GM20431 (cell line): Measurements from ENCODE around the gene PODNL1.

ENCODE experiments used
- in situ Hi-C: fragments of 300-500 bp; cut with MseI, MboI; formaldehyde crosslinking; loops from one replicate; pipeline ENCODE4 v1.15.0; 2020; ENCODE audit warnings: low sequenced_read_pairs; ENCODE audit not compliant: unreplicated experiment

PODNL1 gene, protein sequence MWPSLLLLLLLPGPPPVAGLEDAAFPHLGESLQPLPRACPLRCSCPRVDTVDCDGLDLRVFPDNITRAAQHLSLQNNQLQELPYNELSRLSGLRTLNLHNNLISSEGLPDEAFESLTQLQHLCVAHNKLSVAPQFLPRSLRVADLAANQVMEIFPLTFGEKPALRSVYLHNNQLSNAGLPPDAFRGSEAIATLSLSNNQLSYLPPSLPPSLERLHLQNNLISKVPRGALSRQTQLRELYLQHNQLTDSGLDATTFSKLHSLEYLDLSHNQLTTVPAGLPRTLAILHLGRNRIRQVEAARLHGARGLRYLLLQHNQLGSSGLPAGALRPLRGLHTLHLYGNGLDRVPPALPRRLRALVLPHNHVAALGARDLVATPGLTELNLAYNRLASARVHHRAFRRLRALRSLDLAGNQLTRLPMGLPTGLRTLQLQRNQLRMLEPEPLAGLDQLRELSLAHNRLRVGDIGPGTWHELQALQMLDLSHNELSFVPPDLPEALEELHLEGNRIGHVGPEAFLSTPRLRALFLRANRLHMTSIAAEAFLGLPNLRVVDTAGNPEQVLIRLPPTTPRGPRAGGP

DNA sequence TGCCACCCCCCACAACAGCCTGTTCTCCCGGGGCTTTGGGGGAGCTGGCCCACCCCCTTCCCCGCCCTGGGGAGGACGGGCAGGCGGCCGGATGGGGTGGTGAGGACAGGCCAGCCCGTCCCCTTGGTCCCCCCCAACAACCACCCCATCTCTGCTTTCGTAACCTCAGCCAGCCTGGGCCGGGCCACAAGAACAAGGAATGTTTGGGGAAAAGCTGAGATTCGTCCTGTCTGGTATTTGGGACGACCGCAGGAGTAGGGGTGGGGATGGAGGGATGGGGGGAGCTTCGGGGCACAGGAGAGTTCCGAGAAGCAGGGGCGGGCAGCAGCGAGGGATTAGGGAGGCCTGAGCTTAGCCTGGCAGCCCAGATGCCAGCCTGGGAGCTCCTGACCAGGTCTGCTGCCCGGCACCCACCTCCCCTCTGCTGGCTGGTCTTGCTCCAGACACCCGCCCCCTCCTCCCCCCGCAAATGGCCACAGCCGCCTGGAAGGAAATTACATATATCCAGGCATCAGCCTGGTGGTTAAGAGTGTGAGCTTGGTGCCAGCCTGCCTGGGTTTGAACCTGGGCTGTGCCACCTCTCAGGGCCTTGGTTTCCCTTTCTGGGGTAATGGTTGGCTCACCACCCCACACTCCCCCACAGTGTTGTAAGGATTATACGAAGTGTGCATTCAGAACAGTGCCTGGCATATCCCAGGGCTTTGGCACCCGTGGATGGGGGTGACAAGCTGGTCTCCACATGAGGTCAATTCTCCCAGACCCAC lies at the start of gene PODNL1:
Gene PODNL1, minus strand, starts transcription at position 117 of the 764 bp plus-strand sequence. CDS start 236 bp downstream, outside the sequence.
- in situ Hi-C loops, result no loop called here

GRCh38 chr19:13987101-13987890 lies 49.1 kb upstream of the PODNL1 start:
- in situ Hi-C loops, result no loop called here

GRCh38 chr19:13986348-13986904 lies 48.2 kb upstream of the PODNL1 start:
- in situ Hi-C loops, result no loop called here

- in situ Hi-C loops, result no loop called here
These were observed 47.6 kb upstream of the PODNL1 start for GRCh38 chr19:13985771-13986347.

DNA sequence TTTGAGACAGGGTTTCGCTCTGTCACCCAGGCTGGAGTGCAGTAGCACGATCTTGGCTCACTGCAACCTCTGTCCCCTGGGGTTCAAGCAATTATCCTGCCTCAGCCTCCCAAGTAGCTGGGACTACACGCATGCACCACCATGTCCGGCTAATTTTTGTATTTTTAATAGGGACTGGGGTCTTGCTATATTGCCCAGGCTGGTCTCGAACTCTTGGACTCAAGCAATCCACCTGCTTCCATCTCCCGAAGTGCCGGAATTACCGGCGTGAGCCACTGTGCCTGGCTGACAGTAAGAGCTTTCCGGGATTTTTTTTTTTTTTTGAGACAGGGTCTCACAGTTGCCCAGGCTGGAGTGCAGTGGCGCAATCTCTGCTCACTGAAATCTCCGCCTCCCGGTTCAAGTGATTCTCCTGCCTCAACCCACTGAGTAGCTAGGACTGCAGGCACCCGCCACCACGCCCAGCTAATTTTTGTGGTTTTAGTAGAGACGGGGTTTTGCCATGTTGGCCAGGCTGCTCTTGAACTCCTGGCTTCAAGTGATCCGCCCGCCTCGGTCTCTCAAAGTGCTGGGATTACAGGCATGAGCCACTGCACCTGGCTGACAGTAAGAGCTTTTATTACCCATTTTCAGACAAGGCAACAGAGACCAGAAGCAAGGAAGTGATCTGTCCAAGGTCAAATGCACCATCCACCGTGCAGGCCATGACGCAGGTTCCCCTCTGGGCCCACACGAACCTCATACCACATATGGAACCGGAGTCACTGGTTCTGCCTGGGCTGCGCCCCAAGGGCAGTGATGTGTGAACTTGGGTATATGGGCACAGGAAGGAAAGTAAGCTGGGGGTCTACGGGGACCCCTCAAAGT lies 46.9 kb upstream of the PODNL1 start:
- in situ Hi-C loops, result no loop called here

- in situ Hi-C loops, result no loop called here
These were observed 46.0 kb upstream of the PODNL1 start for GRCh38 chr19:13984186-13984585.

GRCh38 chr19:13983213-13983889 lies 45.1 kb upstream of the PODNL1 start:
- in situ Hi-C loops, result no loop called here

DNA sequence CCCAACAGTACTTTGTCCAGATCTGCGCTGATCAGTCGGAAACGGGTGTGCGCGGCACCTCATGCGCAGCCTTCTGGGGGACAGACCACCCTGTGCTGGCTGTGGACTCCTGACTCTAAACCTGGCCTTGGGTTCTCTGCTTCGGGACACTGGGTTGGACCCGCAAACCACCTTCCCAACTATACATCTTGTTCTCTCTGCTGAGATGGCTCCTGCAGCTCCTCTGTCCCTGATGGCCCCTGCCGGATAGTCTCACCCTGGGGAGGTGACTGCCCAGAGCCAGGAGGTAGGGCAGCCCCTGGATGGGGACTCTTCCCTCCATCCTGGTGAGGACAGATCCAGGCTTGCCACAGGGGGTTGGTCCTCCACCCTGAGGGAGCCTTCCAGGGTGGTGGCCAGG lies 44.6 kb upstream of the PODNL1 start:
- in situ Hi-C loops, result no loop called here

- in situ Hi-C loops, result no loop called here
These were observed 43.8 kb upstream of the PODNL1 start for GRCh38 chr19:13981988-13982501.

DNA sequence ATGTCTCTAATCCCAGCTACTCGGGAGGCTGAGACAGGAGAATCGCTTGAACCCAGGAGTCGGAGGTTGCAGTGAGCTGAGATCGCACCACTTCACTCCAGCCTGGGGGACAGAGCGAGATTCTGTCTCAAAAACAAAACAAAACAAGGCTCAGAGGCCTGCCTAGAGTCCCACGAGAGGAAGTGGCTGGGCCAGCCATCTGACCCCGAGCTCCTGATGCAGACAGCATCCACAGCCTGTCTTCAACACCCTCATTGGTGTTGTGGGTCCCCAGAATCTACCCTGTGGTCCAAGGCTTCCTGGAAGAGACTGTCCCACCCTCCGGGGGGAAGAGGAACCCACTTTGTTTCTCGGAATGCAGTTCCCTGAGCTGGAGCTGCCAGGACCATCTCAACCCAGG lies 43.2 kb upstream of the PODNL1 start:
- in situ Hi-C loops, result no loop called here

GRCh38 chr19:13981021-13981420 lies 42.8 kb upstream of the PODNL1 start:
- in situ Hi-C loops, result no loop called here

GRCh38 chr19:13980340-13980739 lies 42.1 kb upstream of the PODNL1 start:
- in situ Hi-C loops, result no loop called here

- in situ Hi-C loops, result no loop called here
These were observed 41.5 kb upstream of the PODNL1 start for GRCh38 chr19:13979686-13980085.

DNA sequence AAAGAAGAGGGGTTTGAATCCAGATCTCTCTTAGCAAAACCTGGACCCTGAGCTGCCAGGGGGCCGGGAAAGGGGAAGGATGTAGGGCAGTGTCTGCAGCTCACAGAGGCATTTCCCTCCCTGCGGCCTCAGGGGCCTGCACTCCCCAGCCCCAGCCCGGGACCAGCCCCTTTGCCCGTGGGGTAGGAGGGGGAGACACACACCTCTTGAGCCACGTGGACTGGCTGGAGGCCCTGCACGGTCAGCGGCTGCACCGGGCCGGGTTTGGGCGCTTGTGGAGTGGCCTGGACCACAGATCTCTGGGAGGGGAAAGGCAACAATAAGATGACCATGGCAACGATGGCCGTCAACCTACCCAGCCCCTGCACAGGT lies 41.0 kb upstream of the PODNL1 start:
- in situ Hi-C loops, result no loop called here

GRCh38 chr19:13978351-13979243 lies 40.4 kb upstream of the PODNL1 start:
- in situ Hi-C loops, result no loop called here

DNA sequence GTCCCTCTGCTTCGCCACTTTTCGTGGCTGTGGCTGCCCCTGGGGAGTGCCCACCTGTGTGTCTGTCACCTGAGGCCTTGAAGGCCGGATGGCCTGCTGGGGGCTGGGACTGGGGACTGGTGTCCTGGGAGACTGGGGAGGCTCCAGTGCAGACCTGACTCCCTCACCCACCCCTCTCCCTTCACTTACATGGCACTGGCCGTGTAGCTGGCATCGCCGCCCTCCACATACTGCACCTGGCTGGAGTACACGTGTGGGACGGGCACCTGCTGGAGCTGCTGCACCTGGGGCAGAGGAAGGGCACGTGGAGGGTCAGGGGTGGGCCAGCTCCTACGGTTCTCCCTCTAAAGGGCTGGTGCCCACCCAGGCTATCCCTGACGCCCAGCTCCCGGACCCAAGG lies 39.6 kb upstream of the PODNL1 start:
- in situ Hi-C loops, result no loop called here

GRCh38 chr19:13976446-13976845 lies 38.2 kb upstream of the PODNL1 start:
- in situ Hi-C loops, result no loop called here
